Tibial nerve (tissue), 4 donors: ENCODE results near the gene DHX57.

Experiments used
- CTCF ChIP-seq, 5 experiments: fragments of 200-600 bp in 3 of 5; fragments of 450-650 bp in 2 of 5; sonication (generic) in 3 of 5; IDR thresholded peaks; one replicate each; pipeline ENCODE4 v1.5.1; 2016 to 2019; ENCODE audit warnings: antibody characterized with exemption in 5 of 5, mild to moderate bottlenecking in 3 of 5, moderate library complexity in 2 of 5
- EP300 ChIP-seq, 2 donors: sonication (generic); formaldehyde crosslinking; IDR thresholded peaks; one replicate each; pipeline ENCODE4 v1.6.1; 2017; ENCODE audit warnings: antibody characterized with exemption in 2 of 2, mild to moderate bottlenecking in 1 of 2
- POLR2A ChIP-seq, 2 donors: fragments of 450-650 bp; IDR thresholded peaks; one replicate each; pipeline ENCODE4 v1.6.1; 2017; ENCODE audit warnings: antibody characterized with exemption in 2 of 2, mild to moderate bottlenecking in 2 of 2, moderate library complexity in 2 of 2

GRCh38 chr2:38856165-38856564, 19.6 kb downstream of the DHX57 start:
- TF ChIP-seq CTCF (IDR thresholded peaks at IDR 0.05), result no peak
- TF ChIP-seq EP300 (IDR thresholded peaks at IDR 0.05), result no peak
- TF ChIP-seq POLR2A (IDR thresholded peaks at IDR 0.05), result no peak
